AG09319 (cell line): ENCODE measurements around the gene ST6GAL1.
"Not testable (repeated sequence)": the region's sequence is repeated elsewhere in the genome, so short reads cannot be mapped to it uniquely, and the experiment has no call there.

Source experiments
- DNase-seq: peaks from one replicate; pipeline ENCODE4 v3.0.0-alpha.2; 2010; ENCODE audit warnings: low read depth; ENCODE audit errors: extremely low read depth
- CTCF ChIP-seq: IDR thresholded peaks from 2 replicates; pipeline ENCODE4 v1.5.1; 2011; ENCODE audit warnings: low read depth, mild to moderate bottlenecking, inconsistent platforms, low read length, moderate library complexity

ST6GAL1 gene

GRCh38 chr3:186963636-186964035 lies 33.3 kb downstream of the ST6GAL1 start:
- no peak for TF ChIP-seq CTCF
- DNase-seq: no peak

- TF ChIP-seq CTCF: no peak
- no peak for DNase-seq
Observed at GRCh38 chr3:186964071-186964470, 33.7 kb downstream of the ST6GAL1 start.

DNA sequence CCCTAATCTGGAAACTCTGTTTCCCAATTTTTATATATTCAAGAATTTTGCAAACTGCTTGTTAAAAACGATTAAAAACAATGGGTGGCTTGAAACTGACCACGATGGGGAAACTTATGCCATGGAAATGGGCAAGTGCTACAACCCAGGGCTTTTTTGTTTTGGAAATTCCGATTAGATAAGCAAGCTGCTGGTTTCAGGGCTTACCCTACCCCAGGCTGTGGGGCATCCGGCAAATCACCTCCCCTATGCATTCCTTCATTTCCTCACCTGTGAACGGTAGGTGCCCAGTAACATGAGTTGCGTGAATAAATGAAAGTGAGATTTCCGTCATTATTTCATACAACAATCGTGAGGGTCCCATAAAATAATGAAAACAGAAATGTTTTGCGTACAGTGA lies 34.3 kb downstream of the ST6GAL1 start:
- DNase-seq: no peak
- TF ChIP-seq CTCF: no peak

DNA sequence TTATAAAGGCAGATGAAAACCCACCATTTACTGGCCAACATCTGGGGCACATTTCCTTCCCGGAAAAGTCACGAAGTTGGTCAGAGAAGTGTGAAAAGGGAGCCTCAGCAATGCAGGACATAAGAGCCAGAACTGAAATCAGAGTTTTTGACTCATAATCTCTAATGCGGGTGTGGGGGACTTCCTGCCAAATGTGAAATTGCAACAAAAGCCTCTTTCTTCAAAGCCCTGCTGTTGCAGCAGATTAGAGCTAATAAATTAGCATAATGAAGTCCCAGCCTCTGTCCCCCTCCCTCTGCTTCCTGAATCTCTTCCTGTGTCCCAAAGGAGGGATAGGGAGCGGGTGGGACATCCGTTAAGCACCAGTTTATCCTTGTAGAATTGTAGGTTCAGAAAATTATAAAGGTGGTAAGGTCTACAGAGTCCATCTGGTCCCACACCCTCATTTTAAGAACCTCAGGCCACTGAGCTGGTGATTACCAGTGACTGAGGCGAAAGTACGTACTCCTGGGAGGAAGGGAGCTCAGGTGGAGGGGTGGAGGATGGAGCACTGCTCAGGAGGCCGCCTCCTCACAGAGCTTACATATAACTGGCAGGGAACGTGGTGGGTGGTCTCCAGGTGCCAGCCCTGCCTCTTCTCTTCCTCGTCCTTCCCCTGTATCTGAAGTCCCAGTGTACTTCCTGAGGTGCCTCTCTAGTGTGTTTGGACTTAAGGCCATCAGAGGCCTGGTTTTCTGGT lies 35.0 kb downstream of the ST6GAL1 start:
- no peak for TF ChIP-seq CTCF

GRCh38 chr3:186966406-186966805 lies 36.1 kb downstream of the ST6GAL1 start:
- TF ChIP-seq CTCF: no peak
- DNase-seq: no peak

More for the DNA sequence above, 35.0 kb downstream of the ST6GAL1 start:
- DNase-seq: no peak

DNA sequence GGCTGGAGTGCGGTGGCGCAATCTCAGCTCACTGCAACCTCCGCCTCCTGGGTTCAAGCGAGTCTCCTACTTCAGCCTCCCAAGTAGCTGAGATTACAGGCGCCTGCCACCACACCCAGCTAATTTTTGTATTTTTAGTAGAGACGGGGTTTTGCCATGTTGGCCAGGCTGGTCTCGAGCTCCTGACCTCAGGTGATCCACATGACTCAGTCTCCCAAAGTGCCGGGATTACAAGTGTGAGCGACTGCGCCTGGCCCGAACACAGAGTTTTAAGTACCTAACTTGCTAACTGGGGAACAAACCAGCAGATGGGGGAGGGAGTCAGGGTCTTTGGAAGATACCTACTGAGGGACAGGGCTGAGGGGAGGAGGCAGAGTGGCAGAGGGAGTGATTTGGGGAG lies 36.9 kb downstream of the ST6GAL1 start:
- not testable (repeated sequence) for DNase-seq

DNA sequence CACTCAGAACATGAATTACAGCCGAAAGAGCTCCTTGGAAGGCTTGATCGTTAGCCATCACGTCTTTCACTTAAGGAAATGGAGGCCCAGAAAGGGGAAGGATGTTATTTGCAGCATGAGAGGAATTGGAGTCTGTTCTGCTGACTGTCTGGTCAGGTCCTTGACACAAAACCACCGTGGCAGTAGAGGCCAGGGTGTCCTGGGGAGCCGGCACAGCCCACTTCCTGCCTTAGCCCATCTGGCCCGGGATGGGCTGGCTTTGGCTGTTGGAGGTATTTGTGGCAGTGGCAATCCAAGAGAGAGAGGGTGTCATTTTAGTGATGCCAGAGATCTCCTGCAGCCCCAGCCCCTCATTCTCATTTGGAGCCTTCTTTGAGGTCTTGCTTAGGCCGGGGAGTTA lies 37.4 kb downstream of the ST6GAL1 start:
- DNase-seq: no peak
- no peak for TF ChIP-seq CTCF

DNA sequence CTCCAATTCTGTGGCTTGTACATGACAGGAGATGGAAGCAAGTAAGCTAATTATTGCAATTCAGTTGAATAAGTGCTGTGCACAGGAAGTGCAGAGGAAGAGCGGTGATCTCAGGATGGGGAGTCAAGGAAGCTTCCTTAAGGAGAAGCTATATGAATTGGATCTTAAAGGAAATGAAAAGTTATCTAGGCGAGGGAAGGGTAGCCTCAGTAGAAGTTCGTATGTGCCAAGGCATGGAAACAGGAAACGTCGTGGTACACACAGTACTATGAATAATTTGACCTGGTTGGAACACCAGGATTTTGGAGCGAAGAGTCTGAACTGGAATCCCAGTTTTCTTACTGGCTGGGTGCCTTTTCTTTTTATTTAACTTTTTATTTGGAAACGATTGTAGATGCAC lies 39.3 kb downstream of the ST6GAL1 start:
- no peak for DNase-seq
- TF ChIP-seq CTCF: no peak

DNA sequence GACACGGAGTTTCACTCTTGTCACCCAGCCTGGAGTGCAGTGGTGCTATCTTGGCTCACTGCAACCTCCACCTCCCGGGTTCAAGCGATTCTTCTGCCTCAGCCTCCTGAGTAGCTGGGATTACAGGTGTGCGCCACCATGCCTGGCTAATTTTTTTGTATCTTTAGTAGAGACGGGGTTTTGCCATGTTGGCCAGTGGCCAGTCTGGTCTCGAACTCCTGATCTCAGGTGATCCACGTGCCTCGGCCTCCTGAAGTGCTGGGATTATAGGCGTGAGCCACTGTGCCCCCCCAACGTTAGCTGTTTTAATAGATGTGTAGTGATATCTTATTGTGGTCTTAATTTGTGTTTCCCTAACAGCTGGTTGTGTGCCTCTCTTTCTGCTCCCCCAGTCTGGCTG lies 40.8 kb downstream of the ST6GAL1 start:
- DNase-seq: not testable (repeated sequence)
